ENCODE results near the gene SH3BGRL2.

The SH3BGRL2 gene

GRCh38 chr6:79589701-79590100 lies 41.4 kb upstream of the SH3BGRL2 start:
- DNase-seq, result no peak
- H3F3A ChIP-seq (ENCODE audit: insufficient read depth, low read length), result no peaks in the 10 kb centered on the region
- TF ChIP-seq EZH2 (optimal IDR thresholded peaks at IDR 0.05; ENCODE audit: low read depth, low read length) (no peak), EZH2phosphoT487 (IDR thresholded peaks at IDR 0.05; ENCODE audit: low read length) (no peak), CTCF (IDR thresholded peaks at IDR 0.05; ENCODE audit: low read length) (no peak)
- H3K27me3 ChIP-seq (replicated peaks; ENCODE audit: insufficient read depth, low read length), result no peaks in the 10 kb centered on the region
- no peaks in the 10 kb centered on the region for H3K4me1 ChIP-seq (ENCODE audit: low read length)
- H3K9me3 ChIP-seq (replicated peaks; ENCODE audit: insufficient read depth, low read length), result no peaks in the 10 kb centered on the region
- H3K79me2 ChIP-seq (ENCODE audit: low read length), result no peaks in the 10 kb centered on the region
- no peak overlapping the region for H3K27ac ChIP-seq (ENCODE audit: low read length)
- no peaks in the 10 kb centered on the region for H3K9me2 ChIP-seq (replicated peaks; ENCODE audit: insufficient read depth, low read length)
- no peak overlapping the region for H3K4me2 ChIP-seq (ENCODE audit: low read depth, low read length)
- no peaks in the 10 kb centered on the region for H4K20me1 ChIP-seq (ENCODE audit: insufficient read depth, low read length)
- no peak overlapping the region for H2AFZ ChIP-seq (ENCODE audit: low read length)
- no peak overlapping the region for H3K9ac ChIP-seq (ENCODE audit: low read length)
- no peaks in the 10 kb centered on the region for H3K36me3 ChIP-seq (replicated peaks; ENCODE audit: insufficient read depth, low read length)
- no peak overlapping the region for H3K4me3 ChIP-seq (ENCODE audit: low read length)

- H3K9ac ChIP-seq (ENCODE audit: low read length), result no peak overlapping the region
- no peaks in the 10 kb centered on the region for H3F3A ChIP-seq (ENCODE audit: insufficient read depth, low read length)
- no peak overlapping the region for H2AFZ ChIP-seq (ENCODE audit: low read length)
- H3K36me3 ChIP-seq (replicated peaks; ENCODE audit: insufficient read depth, low read length), result no peaks in the 10 kb centered on the region
- no peak overlapping the region for H3K4me2 ChIP-seq (ENCODE audit: low read depth, low read length)
- H3K9me3 ChIP-seq (replicated peaks; ENCODE audit: insufficient read depth, low read length), result no peaks in the 10 kb centered on the region
- H4K20me1 ChIP-seq (ENCODE audit: insufficient read depth, low read length), result no peaks in the 10 kb centered on the region
- H3K27me3 ChIP-seq (replicated peaks; ENCODE audit: insufficient read depth, low read length), result no peaks in the 10 kb centered on the region
- TF ChIP-seq CTCF (IDR thresholded peaks at IDR 0.05; ENCODE audit: low read length) (no peak), EZH2phosphoT487 (IDR thresholded peaks at IDR 0.05; ENCODE audit: low read length) (no peak), EZH2 (optimal IDR thresholded peaks at IDR 0.05; ENCODE audit: low read depth, low read length) (no peak)
- no peak for DNase-seq
- H3K27ac ChIP-seq (ENCODE audit: low read length), result no peak overlapping the region
- H3K4me3 ChIP-seq (ENCODE audit: low read length), result no peak overlapping the region
- H3K4me1 ChIP-seq (ENCODE audit: low read length), result peaks cover 7% of the 10 kb centered on the region; the same call in 1 of the 2 replicates
- no peaks in the 10 kb centered on the region for H3K9me2 ChIP-seq (replicated peaks; ENCODE audit: insufficient read depth, low read length)
- H3K79me2 ChIP-seq (ENCODE audit: low read length), result no peaks in the 10 kb centered on the region
Measured at GRCh38 chr6:79597155-79597554, 34.0 kb upstream of the SH3BGRL2 start.

GRCh38 chr6:79598012-79598411 lies 33.1 kb upstream of the SH3BGRL2 start:
- Histone ChIP-seq H3K36me3 (replicated peaks; ENCODE audit: insufficient read depth, low read length) (no peaks in the 10 kb centered on the region), H3K4me1 (ENCODE audit: low read length) (peaks cover 10% of the 10 kb centered on the region; the same call in 1 of the 2 replicates), H4K20me1 (ENCODE audit: insufficient read depth, low read length) (no peaks in the 10 kb centered on the region), H3K9me3 (replicated peaks; ENCODE audit: insufficient read depth, low read length) (no peaks in the 10 kb centered on the region), H3K4me3 (ENCODE audit: low read length) (no peak overlapping the region), H2AFZ (ENCODE audit: low read length) (no peak overlapping the region), H3K27ac (ENCODE audit: low read length) (no peak overlapping the region), H3K27me3 (replicated peaks; ENCODE audit: insufficient read depth, low read length) (no peaks in the 10 kb centered on the region), H3K9me2 (replicated peaks; ENCODE audit: insufficient read depth, low read length) (no peaks in the 10 kb centered on the region), H3K4me2 (ENCODE audit: low read depth, low read length) (no peak overlapping the region), H3K79me2 (ENCODE audit: low read length) (no peaks in the 10 kb centered on the region), H3K9ac (ENCODE audit: low read length) (no peak overlapping the region), H3F3A (ENCODE audit: insufficient read depth, low read length) (no peaks in the 10 kb centered on the region)
- TF ChIP-seq EZH2phosphoT487 (IDR thresholded peaks at IDR 0.05; ENCODE audit: low read length), result no peak
- no peak for TF ChIP-seq CTCF (IDR thresholded peaks at IDR 0.05; ENCODE audit: low read length)
- no peak for TF ChIP-seq EZH2 (optimal IDR thresholded peaks at IDR 0.05; ENCODE audit: low read depth, low read length)
- DNase-seq, result no peak

All from MM.1S (cell line).